Vagina (tissue), 2 donors: ENCODE data around the gene DENND4A.

Experiments used
- POLR2A ChIP-seq, 2 donors: fragments of 450-650 bp; IDR thresholded peaks; one replicate each; pipeline ENCODE4 v1.6.1; 2017; ENCODE audit warnings: antibody characterized with exemption in 2 of 2, mild to moderate bottlenecking in 2 of 2, moderate library complexity in 2 of 2
- POLR2AphosphoS5 ChIP-seq, 2 donors: sonication (generic); formaldehyde crosslinking; IDR thresholded peaks; one replicate each; pipeline ENCODE4 v1.9.0; 2017; ENCODE audit warnings: antibody characterized with exemption in 2 of 2, mild to moderate bottlenecking in 2 of 2, low read depth in 1 of 2; ENCODE audit not compliant: insufficient read depth in 1 of 2
- TF ChIP-seq, protein P1 (sequence below), 3 experiments: fragments of 450-650 bp in 2 of 3; fragments of 200-600 bp in 1 of 3; sonication (generic) in 1 of 3; IDR thresholded peaks; one replicate each; pipeline ENCODE4 v1.5.1; 2017 to 2019; ENCODE audit warnings: antibody characterized with exemption in 3 of 3, mild to moderate bottlenecking in 2 of 3, moderate library complexity in 2 of 3

GRCh38 chr15:65650312-65651041, 141.6 kb downstream of the DENND4A start:
- TF ChIP-seq, protein P1, sequence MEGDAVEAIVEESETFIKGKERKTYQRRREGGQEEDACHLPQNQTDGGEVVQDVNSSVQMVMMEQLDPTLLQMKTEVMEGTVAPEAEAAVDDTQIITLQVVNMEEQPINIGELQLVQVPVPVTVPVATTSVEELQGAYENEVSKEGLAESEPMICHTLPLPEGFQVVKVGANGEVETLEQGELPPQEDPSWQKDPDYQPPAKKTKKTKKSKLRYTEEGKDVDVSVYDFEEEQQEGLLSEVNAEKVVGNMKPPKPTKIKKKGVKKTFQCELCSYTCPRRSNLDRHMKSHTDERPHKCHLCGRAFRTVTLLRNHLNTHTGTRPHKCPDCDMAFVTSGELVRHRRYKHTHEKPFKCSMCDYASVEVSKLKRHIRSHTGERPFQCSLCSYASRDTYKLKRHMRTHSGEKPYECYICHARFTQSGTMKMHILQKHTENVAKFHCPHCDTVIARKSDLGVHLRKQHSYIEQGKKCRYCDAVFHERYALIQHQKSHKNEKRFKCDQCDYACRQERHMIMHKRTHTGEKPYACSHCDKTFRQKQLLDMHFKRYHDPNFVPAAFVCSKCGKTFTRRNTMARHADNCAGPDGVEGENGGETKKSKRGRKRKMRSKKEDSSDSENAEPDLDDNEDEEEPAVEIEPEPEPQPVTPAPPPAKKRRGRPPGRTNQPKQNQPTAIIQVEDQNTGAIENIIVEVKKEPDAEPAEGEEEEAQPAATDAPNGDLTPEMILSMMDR (IDR thresholded peaks at IDR 0.05) = no peak
- no peak for TF ChIP-seq POLR2AphosphoS5 (IDR thresholded peaks at IDR 0.05; ENCODE audit: insufficient read depth in 1 of 2, low read depth in 1 of 2)
- no peak for TF ChIP-seq POLR2A (IDR thresholded peaks at IDR 0.05)
